ENCODE data around the gene C19orf33.
"Not testable (repeated sequence)": the region's sequence is repeated elsewhere in the genome, so short reads cannot be mapped to it uniquely, and the experiment has no call there.

C19orf33 gene

GRCh38 chr19:38303517-38304351, at the start of gene C19orf33:
C19orf33 (plus strand) TSS chr19:38304251; CDS start chr19:38304262, 11 bp downstream.
- DNase-seq, result no peak

- DNase-seq, result peak; percentile 52
Measured at GRCh38 chr19:38255383-38256014, 48.6 kb upstream of the C19orf33 start.

DNA sequence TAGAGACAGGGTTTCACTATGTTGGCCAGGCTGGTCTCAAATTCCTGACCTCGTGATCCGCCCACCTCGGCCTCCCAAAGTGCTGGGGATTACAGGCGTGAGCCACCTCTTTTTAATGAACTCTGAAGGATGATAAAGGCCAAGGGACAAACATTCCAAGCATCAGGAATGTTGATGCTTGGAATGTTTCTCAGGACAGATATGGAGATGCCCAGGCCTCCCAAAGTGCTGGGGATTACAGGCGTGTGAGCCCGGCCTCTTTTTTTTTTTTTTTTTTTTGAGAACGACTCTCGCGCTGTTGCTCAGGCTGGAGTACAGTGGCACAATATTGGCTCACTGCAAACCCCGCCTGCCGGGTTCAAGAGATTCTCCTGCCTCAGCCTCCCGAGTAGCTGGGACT, 42.1 kb upstream of the C19orf33 start:
- DNase-seq, result not testable (repeated sequence)

DNA sequence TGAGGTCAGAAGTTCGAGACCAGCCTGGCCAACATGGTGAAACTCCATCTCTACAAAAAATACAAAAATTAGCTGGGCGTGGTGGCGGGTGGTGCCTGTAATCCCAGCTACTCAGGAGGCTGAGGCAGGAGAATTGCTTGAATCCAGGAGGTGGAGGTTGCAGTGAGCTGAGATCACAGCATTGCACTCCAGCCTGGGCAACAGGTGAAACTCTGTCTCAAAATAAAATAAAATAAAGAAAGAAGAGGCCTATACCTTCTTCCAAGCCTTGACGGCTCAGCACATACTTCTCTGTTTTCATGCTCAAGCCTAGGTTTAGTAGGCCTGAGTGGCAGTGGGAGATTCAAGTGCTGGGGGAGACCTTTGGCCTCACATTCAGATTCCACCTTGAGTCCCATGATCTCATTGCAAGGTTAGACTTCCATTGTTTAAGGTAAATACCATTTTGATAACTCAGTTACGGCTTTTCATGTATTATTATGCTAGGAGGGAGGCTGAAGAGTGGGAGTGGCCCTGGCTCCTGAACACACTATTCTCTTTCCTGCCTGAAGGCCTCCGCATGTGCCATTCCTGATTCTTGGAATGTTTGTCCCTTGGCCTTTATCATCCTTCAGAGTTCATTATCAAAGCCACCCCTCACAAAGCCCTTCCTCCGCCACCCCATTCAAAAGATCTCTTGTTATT, 41.3 kb upstream of the C19orf33 start:
- no peak for DNase-seq

DNA sequence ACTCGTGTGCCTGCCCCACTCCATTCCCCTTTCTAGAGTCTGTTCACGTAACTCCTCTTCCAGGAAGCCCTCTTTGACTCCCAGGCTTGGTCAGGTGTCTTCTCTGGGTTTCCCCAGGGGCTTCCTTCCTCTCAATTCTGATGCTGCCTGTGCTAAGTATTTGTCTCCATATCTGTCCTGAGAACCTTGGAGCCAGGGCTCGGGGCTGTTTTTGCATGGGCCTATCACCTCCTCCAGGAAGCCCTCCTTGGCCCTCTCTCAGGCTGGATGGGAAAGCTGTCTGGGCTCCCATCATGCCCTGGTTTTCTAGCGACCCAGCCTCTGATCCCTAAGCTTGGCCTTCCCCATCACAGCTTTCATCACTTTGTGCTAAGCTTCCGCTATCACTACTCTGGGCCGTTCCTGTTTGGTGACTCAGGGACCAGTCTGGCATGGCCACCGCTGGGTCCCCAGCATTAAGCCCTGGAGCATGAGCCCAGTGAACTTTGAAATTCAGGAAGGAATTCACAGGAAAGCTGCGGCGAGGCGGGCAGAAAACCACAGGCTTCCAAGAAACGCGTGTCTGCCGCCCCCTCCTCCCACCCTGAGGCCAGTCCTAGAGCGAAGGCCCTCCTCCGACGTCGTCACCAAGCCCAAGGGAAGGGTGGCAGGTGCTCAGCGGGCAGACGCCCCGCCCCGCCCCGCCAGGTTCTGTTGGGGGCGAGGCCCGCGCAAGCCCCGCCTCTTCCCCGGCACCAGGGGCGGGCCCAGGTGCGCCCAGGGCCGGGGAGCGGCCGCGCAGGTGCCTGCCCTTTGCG, 40.2 kb upstream of the C19orf33 start:
- no peak for DNase-seq

- DNase-seq, result no peak
Measured at GRCh38 chr19:38264486-38265212, 39.4 kb upstream of the C19orf33 start, which contains the start of gene SPINT2. SPINT2 (plus strand) TSS chr19:38264573; CDS start chr19:38264893, 320 bp downstream.

GRCh38 chr19:38265213-38265861, 38.7 kb upstream of the C19orf33 start:
- no peak for DNase-seq

DNA sequence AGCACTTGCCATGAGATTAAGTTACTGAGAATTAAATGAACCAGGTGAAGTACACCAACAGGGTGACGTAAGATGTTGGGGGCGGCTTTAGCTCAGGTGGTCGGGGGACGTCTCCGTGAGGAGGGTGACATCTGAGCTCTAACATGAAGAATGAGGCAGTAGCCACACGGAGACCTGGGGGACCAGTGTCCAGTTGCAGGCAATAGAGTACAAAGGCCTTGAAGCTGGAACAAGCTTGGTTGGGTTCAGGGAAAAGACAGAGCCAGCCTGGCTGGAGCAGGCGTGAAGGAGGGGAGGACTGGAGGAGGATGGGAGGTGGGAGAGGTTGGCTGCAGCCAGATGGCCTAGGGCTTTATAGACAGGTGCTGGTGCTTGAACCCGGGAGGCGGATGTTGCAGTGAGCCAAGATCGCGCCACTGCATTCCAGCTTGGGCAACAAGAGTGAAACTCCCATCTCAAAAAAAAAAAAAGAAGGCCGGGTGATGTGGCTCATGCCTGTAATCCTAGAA, 38.1 kb upstream of the C19orf33 start:
- no peak for DNase-seq

GRCh38 chr19:38266981-38267597, 37.0 kb upstream of the C19orf33 start:
- DNase-seq, result no peak

- no peak for DNase-seq
Measured at GRCh38 chr19:38267761-38268483, 36.1 kb upstream of the C19orf33 start.

DNA sequence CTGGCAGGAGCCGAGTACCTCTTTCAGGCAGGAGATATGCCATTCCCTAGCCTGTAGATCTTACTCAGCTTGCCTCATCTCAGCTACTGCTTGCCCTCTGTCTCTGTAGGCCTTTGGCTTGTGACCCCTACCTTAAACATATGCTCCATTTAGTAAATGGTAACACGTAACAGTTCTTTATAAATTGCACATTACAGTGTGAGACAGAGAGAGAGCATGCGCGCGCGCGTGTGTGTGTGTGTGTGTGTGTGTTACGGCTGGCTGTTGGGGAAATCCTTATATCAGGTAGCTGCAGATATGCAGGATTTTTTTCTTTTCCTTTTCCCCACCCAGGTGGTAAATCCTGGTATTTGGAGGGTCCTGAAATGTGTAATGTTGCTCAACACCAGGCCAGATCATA, 35.5 kb upstream of the C19orf33 start:
- DNase-seq, result no peak

- no peak for DNase-seq
Measured at GRCh38 chr19:38270587-38271167, 33.4 kb upstream of the C19orf33 start.

- DNase-seq, result no peak
Measured at GRCh38 chr19:38273499-38273898, 30.6 kb upstream of the C19orf33 start.

GRCh38 chr19:38274739-38275138, 29.3 kb upstream of the C19orf33 start:
- DNase-seq, result no peak

- no peak for DNase-seq
Measured at GRCh38 chr19:38276942-38277517, 27.0 kb upstream of the C19orf33 start.

DNA sequence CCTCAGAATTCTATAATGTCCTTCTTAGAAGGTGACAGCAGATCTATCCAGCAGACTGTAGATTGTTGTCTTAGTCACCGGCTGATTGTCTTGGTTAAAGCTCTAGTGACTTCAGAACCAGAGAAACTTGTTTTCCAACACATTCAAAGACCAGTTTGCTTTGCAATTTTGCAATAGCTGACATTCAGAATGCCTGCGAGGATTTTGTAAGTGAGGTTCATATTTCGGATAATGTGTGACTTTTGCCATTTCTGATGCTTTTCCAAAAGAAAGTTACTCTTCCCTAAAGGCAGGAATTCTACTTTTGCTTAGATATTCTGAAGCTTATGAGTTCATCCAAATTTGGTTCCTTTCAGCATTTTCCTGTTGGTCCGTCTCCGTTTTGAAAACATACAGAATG, 26.5 kb upstream of the C19orf33 start:
- no peak for DNase-seq

- no peak for DNase-seq
Measured at GRCh38 chr19:38277969-38278680, 25.9 kb upstream of the C19orf33 start.

- no peak for DNase-seq
Measured at GRCh38 chr19:38278751-38279150, 25.3 kb upstream of the C19orf33 start.
